ENCODE data around the gene ZP3.
A peak's percentile ranks its signal among the peaks of the same experiment; 100 is the strongest.
"Not testable (repeated sequence)": the region's sequence is repeated elsewhere in the genome, so short reads cannot be mapped to it uniquely, and the experiment has no call there.

ZP3 gene

GRCh38 chr7:76442664-76443446, 18.1 kb downstream of the ZP3 start:
- not testable (repeated sequence) for DNase-seq

- peak; percentile 35 for DNase-seq
Observed at GRCh38 chr7:76443846-76444245, 19.1 kb downstream of the ZP3 start.

- peak; percentile 47 for DNase-seq
Observed at GRCh38 chr7:76445577-76446008, 20.8 kb downstream of the ZP3 start.

GRCh38 chr7:76457017-76457416, 32.3 kb downstream of the ZP3 start:
- not testable (repeated sequence) for DNase-seq

GRCh38 chr7:76458504-76458903, 33.8 kb downstream of the ZP3 start:
- DNase-seq, result not testable (repeated sequence)

GRCh38 chr7:76460767-76461166, 36.0 kb downstream of the ZP3 start:
- not testable (repeated sequence) for DNase-seq

GRCh38 chr7:76461464-76462101, 36.8 kb downstream of the ZP3 start, which contains the start of gene DTX2:
TSS of gene DTX2 (plus strand) at chr7:76461709. CDS start at chr7:76480510, 18,801 bp downstream.
- not testable (repeated sequence) for DNase-seq

GRCh38 chr7:76462271-76462882, 37.6 kb downstream of the ZP3 start:
- DNase-seq, result not testable (repeated sequence)

- not testable (repeated sequence) for DNase-seq
Observed at GRCh38 chr7:76464959-76465358, 40.2 kb downstream of the ZP3 start.

GRCh38 chr7:76465950-76466349, 41.2 kb downstream of the ZP3 start:
- DNase-seq, result not testable (repeated sequence)

GRCh38 chr7:76467743-76468404, 43.1 kb downstream of the ZP3 start:
- DNase-seq, result not testable (repeated sequence)

GRCh38 chr7:76471556-76472221, 46.9 kb downstream of the ZP3 start:
- DNase-seq, result not testable (repeated sequence)

GRCh38 chr7:76473097-76473496, 48.3 kb downstream of the ZP3 start:
- DNase-seq, result not testable (repeated sequence)

- DNase-seq, result not testable (repeated sequence)
Observed at GRCh38 chr7:76476280-76476679, 51.5 kb downstream of the ZP3 start.

- not testable (repeated sequence) for DNase-seq
Observed at GRCh38 chr7:76476742-76477474, 52.2 kb downstream of the ZP3 start.

GRCh38 chr7:76479628-76480027, 54.9 kb downstream of the ZP3 start:
- DNase-seq, result not testable (repeated sequence)

GRCh38 chr7:76480403-76481253, 55.9 kb downstream of the ZP3 start:
- not testable (repeated sequence) for DNase-seq

GRCh38 chr7:76482660-76483059, 57.9 kb downstream of the ZP3 start:
- not testable (repeated sequence) for DNase-seq

- not testable (repeated sequence) for DNase-seq
Observed at GRCh38 chr7:76483081-76483480, 58.3 kb downstream of the ZP3 start.

GRCh38 chr7:76484456-76484855, 59.7 kb downstream of the ZP3 start:
- DNase-seq, result not testable (repeated sequence)
